Skeletal muscle satellite cell (primary cell): ENCODE data around the gene GSC2. TPM values are rescaled to one million over a fixed set of nuclear protein-coding genes. Genes with fewer than 3 reads are reported as not detected.

Experiments
- H3K27me3 ChIP-seq: 2 replicates; pipeline ENCODE4 v1.7.0; 2013; ENCODE audit warnings: low read length; ENCODE audit not compliant: control insufficient read depth, insufficient read depth
- H3K36me3 ChIP-seq: 2 replicates; pipeline ENCODE4 v1.7.0; 2013; ENCODE audit warnings: mild to moderate bottlenecking, control low read depth, low read length; ENCODE audit not compliant: insufficient read depth
- H3K4me1 ChIP-seq: 2 replicates; pipeline ENCODE4 v1.7.0; 2013; ENCODE audit warnings: low read length; ENCODE audit not compliant: control insufficient read depth, insufficient read depth
- H3K4me2 ChIP-seq: 2 replicates; pipeline ENCODE4 v1.7.0; 2013; ENCODE audit warnings: mild to moderate bottlenecking, low read length
- H3K4me3 ChIP-seq: 2 replicates; pipeline ENCODE4 v1.7.0; 2013; ENCODE audit warnings: low read length
- H3K9ac ChIP-seq: 2 replicates; pipeline ENCODE4 v1.7.0; 2013; ENCODE audit warnings: mild to moderate bottlenecking, low read depth, low read length, moderate library complexity
- H3K9me3 ChIP-seq: replicated peaks from 2 replicates; pipeline ENCODE4 v1.7.0; 2013; ENCODE audit warnings: mild to moderate bottlenecking, control low read depth, low read length
- total RNA-seq: library from RNA; depleted of rRNA; stranded (reverse); fragments of >200 nt; gene quantifications from 2 replicates; pipeline ENCODE4 v1.2.3, GENCODE V29; 2012; rRNA removed

The GSC2 gene, protein sequence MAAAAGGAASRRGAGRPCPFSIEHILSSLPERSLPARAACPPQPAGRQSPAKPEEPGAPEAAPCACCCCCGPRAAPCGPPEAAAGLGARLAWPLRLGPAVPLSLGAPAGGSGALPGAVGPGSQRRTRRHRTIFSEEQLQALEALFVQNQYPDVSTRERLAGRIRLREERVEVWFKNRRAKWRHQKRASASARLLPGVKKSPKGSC
- total RNA-seq = not detected in 2 replicates

- H3K36me3 ChIP-seq = no peaks in the 10 kb centered on the region
- H3K4me1 ChIP-seq = no peaks in the 10 kb centered on the region
- H3K4me2 ChIP-seq = peak within 1 kb of the TSS; percentile 52
- H3K9me3 ChIP-seq = no peaks in the 10 kb centered on the region
- H3K4me3 ChIP-seq = no peak within 1 kb of the TSS
- no peak within 1 kb of the TSS for H3K9ac ChIP-seq
- H3K27me3 ChIP-seq = peaks cover 59% of the 10 kb centered on the region
These were observed at the start of gene GSC2 for GRCh38 chr22:19149991-19150390. GSC2 (minus strand) TSS chr22:19150292; CDS start chr22:19150283, 9 bp downstream.

- H3K4me2 ChIP-seq = no peak overlapping the region
- H3K36me3 ChIP-seq = peaks cover 26% of the 10 kb centered on the region
- H3K9me3 ChIP-seq = no peaks in the 10 kb centered on the region
- no peaks in the 10 kb centered on the region for H3K27me3 ChIP-seq
- H3K4me3 ChIP-seq = no peak overlapping the region
- H3K4me1 ChIP-seq = no peaks in the 10 kb centered on the region
- no peak overlapping the region for H3K9ac ChIP-seq
These were observed 49.4 kb upstream of the GSC2 start for GRCh38 chr22:19199479-19199878.

DNA sequence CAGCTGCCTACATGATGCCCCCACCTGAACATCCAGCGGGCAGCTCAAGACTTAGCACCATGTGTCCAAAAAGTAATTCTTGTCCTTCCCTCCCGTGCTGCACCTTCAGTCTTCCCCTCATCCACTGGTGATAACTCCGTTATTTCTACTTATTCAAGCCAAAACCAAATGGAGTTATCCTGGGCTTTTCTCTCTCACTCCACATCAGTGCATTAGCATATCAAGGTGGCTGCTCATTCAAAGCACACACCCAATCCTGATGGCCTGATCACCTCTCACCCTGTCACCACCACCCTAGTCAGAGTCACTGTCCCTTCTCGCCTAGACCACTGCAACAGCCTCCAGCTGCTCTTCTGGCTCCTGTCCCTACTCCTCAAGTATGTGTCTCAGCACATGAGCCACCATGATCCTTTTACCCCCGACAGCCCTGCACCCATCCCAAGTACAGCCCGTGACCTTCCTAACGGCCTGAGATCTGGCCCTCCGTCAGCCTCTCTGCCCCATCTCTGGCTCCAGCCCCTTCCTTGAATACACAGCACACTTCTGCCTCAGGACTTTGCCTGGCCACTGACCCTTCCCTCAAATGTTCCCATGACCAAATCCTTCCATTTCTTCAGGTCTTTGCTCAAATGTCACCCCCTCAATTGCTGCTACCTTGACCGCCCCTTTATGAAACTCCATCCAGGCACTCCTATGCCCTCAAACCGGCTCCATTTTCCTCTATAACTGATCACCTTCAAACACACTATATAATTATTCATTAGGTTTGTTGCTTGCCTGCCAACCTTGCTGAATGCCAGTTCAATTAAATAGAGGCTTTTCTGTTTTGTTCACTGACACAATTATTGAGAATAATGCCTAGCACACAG lies 48.1 kb upstream of the GSC2 start:
- Histone ChIP-seq H3K4me2 (no peak overlapping the region), H3K36me3 (peaks cover 30% of the 10 kb centered on the region), H3K9me3 (no peaks in the 10 kb centered on the region), H3K4me1 (no peaks in the 10 kb centered on the region), H3K4me3 (no peak overlapping the region), H3K27me3 (no peaks in the 10 kb centered on the region), H3K9ac (no peak overlapping the region)

GRCh38 chr22:19196841-19197612 lies 46.9 kb upstream of the GSC2 start:
- no peak overlapping the region for H3K4me3 ChIP-seq
- H3K9ac ChIP-seq = no peak overlapping the region
- peaks cover 39% of the 10 kb centered on the region for H3K36me3 ChIP-seq
- H3K4me1 ChIP-seq = no peaks in the 10 kb centered on the region
- H3K9me3 ChIP-seq = no peaks in the 10 kb centered on the region
- no peaks in the 10 kb centered on the region for H3K27me3 ChIP-seq
- H3K4me2 ChIP-seq = no peak overlapping the region

DNA sequence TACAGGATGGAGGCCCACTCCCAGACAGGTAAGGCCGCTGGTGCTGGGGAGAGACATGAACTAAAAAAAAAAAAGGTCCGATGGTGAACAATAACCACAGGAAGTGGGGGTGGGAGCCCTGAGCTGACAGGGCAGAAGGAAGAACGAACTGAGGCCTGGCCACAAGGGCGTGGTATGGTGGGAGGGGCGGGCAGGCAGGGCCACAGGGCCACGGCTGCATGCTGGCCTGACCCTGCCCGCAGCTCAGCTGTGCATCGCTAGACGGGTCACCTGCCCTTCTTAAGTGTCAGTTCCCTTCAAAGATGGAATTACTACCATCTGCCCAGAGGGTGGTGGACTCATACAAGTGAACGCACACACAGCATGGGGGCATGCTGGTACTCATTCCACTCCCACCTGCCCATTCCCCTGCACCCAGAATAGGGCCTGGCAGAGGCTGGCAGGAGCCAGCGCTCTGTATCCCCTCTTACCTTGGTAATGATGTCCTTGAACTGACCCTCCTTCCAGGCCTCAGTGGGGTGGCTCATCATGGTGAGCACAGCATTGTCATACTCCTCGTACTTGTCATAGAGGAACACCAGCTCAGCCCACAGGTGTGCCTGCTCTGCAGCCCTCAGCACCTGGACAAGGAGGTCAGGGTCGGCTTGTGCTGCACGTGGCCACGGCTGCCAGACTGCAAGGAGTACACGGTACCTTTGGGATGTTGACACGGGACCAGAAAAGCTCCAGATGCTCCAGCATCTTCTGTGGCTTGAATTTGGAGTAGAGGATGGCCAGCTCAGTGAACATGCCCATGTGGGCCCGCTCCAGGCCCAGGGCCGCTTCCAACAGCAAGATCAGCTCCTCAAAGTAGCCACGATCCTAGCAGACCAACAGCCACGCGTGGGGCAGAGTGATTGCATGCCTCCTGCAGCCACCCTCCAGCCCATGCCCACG lies 46.0 kb upstream of the GSC2 start:
- no peaks in the 10 kb centered on the region for H3K9me3 ChIP-seq
- H3K27me3 ChIP-seq = no peaks in the 10 kb centered on the region
- no peak overlapping the region for H3K4me2 ChIP-seq
- H3K9ac ChIP-seq = no peak overlapping the region
- H3K4me1 ChIP-seq = no peaks in the 10 kb centered on the region
- no peak overlapping the region for H3K4me3 ChIP-seq
- H3K36me3 ChIP-seq = peaks cover 36% of the 10 kb centered on the region

DNA sequence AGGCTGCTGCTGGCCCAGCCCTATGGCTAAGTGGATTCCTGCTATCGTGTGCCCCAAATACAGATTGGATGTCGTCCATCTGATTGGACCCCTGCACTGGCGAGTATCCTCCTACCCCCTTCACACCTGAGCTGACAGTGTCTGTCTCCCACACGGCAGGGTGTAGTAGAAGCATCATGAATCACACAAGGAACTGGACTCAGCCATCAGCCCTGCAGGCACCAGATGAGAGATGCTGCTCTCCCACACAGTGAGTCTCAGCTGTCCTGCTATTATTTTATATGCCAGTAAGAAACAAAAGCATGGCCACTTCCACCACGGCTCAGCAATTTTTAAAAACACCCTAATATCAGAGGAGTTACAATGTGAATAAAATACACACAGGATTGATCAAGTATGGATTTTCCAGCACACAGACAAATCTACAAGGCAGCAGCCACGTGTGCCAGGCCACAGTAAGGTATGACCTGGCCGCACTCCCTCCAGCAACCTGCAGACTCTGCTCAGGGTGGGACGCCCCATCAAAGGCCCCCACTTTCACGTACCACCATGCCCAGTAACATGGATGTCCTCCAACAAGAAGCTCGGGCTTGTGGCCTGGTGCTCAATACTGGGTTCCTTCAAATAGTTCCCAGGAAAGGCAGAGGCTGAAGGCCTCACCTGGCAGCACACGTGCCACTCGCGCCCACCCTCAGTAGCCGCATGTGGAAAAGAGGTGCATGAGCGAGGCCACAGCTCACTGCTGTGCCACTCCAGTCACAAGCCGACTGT lies 44.9 kb upstream of the GSC2 start:
- Histone ChIP-seq H3K4me1 (no peaks in the 10 kb centered on the region), H3K36me3 (peaks cover 35% of the 10 kb centered on the region), H3K27me3 (no peaks in the 10 kb centered on the region), H3K4me2 (no peak overlapping the region), H3K9me3 (no peaks in the 10 kb centered on the region), H3K9ac (no peak overlapping the region), H3K4me3 (no peak overlapping the region)

DNA sequence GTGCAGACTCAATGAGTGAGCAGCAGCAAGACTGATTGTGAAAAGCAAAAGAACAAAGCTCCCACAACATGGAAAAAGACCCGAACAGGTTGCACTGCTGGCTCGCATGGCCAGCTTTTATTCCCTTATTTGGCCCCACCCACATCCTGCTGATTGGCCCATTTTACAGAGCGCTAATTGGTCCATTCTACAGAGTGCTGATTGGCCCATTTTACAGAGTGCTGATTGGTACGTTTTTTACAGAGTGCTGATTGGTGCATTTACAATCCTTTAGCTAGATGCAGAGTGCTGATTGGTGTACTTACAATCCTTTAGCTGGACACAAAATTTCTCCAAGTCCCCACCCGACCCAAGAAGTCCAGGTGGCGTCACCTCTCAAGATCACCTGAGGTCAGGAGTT lies 43.8 kb upstream of the GSC2 start:
- no peaks in the 10 kb centered on the region for H3K9me3 ChIP-seq
- H3K9ac ChIP-seq = no peak overlapping the region
- H3K27me3 ChIP-seq = no peaks in the 10 kb centered on the region
- no peaks in the 10 kb centered on the region for H3K4me1 ChIP-seq
- no peak overlapping the region for H3K4me2 ChIP-seq
- no peak overlapping the region for H3K4me3 ChIP-seq
- peaks cover 28% of the 10 kb centered on the region for H3K36me3 ChIP-seq

GRCh38 chr22:19187716-19188563 lies 37.8 kb upstream of the GSC2 start:
- no peak overlapping the region for H3K4me3 ChIP-seq
- H3K9ac ChIP-seq = no peak overlapping the region
- no peak overlapping the region for H3K4me2 ChIP-seq
- H3K9me3 ChIP-seq = no peaks in the 10 kb centered on the region
- H3K27me3 ChIP-seq = no peaks in the 10 kb centered on the region
- H3K4me1 ChIP-seq = no peaks in the 10 kb centered on the region
- peaks cover 18% of the 10 kb centered on the region for H3K36me3 ChIP-seq

- Histone ChIP-seq H3K36me3 (peaks cover 12% of the 10 kb centered on the region), H3K9ac (no peak overlapping the region), H3K4me2 (no peak overlapping the region), H3K9me3 (no peaks in the 10 kb centered on the region), H3K4me1 (peaks cover 3% of the 10 kb centered on the region), H3K27me3 (no peaks in the 10 kb centered on the region), H3K4me3 (no peak overlapping the region)
These were observed 34.3 kb upstream of the GSC2 start for GRCh38 chr22:19184276-19184997.
